Measurements from ENCODE around the gene SNCAIP.
"Not testable (repeated sequence)": the region's sequence is repeated elsewhere in the genome, so short reads cannot be mapped to it uniquely, and the experiment has no call there.

The SNCAIP gene

GRCh38 chr5:122363623-122364022 lies 51.6 kb downstream of the SNCAIP start:
- no peak for DNase-seq

GRCh38 chr5:122366501-122366900 lies 54.5 kb downstream of the SNCAIP start:
- no peak for DNase-seq

GRCh38 chr5:122367456-122367855 lies 55.4 kb downstream of the SNCAIP start:
- DNase-seq, result no peak

GRCh38 chr5:122368510-122369251 lies 56.6 kb downstream of the SNCAIP start:
- DNase-seq, result no peak

GRCh38 chr5:122369253-122369815 lies 57.3 kb downstream of the SNCAIP start:
- no peak for DNase-seq

GRCh38 chr5:122371511-122372151 lies 59.6 kb downstream of the SNCAIP start:
- DNase-seq, result no peak

GRCh38 chr5:122374110-122374509 lies 62.1 kb downstream of the SNCAIP start:
- DNase-seq, result no peak

GRCh38 chr5:122375801-122376200 lies 63.8 kb downstream of the SNCAIP start:
- no peak for DNase-seq

GRCh38 chr5:122376250-122376649 lies 64.2 kb downstream of the SNCAIP start:
- DNase-seq, result no peak

GRCh38 chr5:122377026-122377425 lies 65.0 kb downstream of the SNCAIP start:
- no peak for DNase-seq

- DNase-seq, result not testable (repeated sequence)
These were observed 70.9 kb downstream of the SNCAIP start for GRCh38 chr5:122382938-122383337.

- DNase-seq, result no peak
These were observed 72.8 kb downstream of the SNCAIP start for GRCh38 chr5:122384739-122385235.

- DNase-seq, result no peak
These were observed 73.2 kb downstream of the SNCAIP start for GRCh38 chr5:122385286-122385685.

GRCh38 chr5:122385808-122386207 lies 73.8 kb downstream of the SNCAIP start:
- no peak for DNase-seq

GRCh38 chr5:122390154-122390553 lies 78.1 kb downstream of the SNCAIP start:
- no peak for DNase-seq

GRCh38 chr5:122390694-122391093 lies 78.7 kb downstream of the SNCAIP start:
- no peak for DNase-seq

- DNase-seq, result no peak
These were observed 79.6 kb downstream of the SNCAIP start for GRCh38 chr5:122391621-122392020.

- no peak for DNase-seq
These were observed 80.2 kb downstream of the SNCAIP start for GRCh38 chr5:122392224-122392623.

GRCh38 chr5:122392824-122393223 lies 80.8 kb downstream of the SNCAIP start:
- DNase-seq, result no peak

GRCh38 chr5:122394284-122394930 lies 82.4 kb downstream of the SNCAIP start:
- no peak for DNase-seq

- no peak for DNase-seq
These were observed 86.0 kb downstream of the SNCAIP start for GRCh38 chr5:122398016-122398415.

- DNase-seq, result no peak
These were observed 88.3 kb downstream of the SNCAIP start for GRCh38 chr5:122400341-122400740.

GRCh38 chr5:122400938-122401337 lies 88.9 kb downstream of the SNCAIP start:
- no peak for DNase-seq
